Activated naive CD8-positive, alpha-beta T cell treated with anti-CD3 and anti-CD28 coated beads, Interleukin-2, amount 50 U/mL, for 24 hours (primary cell): Measurements from ENCODE around the gene MTFMT.
A peak's percentile ranks its signal among the peaks of the same experiment; 100 is the strongest.

ENCODE experiments used
- ATAC-seq: fragments of 150-1000 bp; cut with Tn5 transposase; one replicate; pipeline ENCODE4 v1.10.0; 2021
- DNase-seq: peaks from one replicate; pipeline ENCODE4 v3.0.0; 2021
- H3K27ac Mint-ChIP-seq: one replicate; pipeline ENCODE4 v1.8.0; 2021; ENCODE audit warnings: mild to moderate bottlenecking, mixed read lengths
- H3K27me3 Mint-ChIP-seq: one replicate; pipeline ENCODE4 v1.8.0; 2021; ENCODE audit warnings: mixed read lengths
- H3K36me3 Mint-ChIP-seq: one replicate; pipeline ENCODE4 v1.8.0; 2021; ENCODE audit warnings: low read depth, mixed read lengths
- H3K4me1 Mint-ChIP-seq: one replicate; pipeline ENCODE4 v1.8.0; 2021; ENCODE audit warnings: mixed read lengths
- H3K4me3 Mint-ChIP-seq: one replicate; pipeline ENCODE4 v1.8.0; 2021; ENCODE audit warnings: mild to moderate bottlenecking, moderate library complexity, mixed read lengths
- H3K9me3 Mint-ChIP-seq: one replicate; pipeline ENCODE4 v1.8.0; 2021; ENCODE audit warnings: mixed read lengths

Gene MTFMT

GRCh38 chr15:64991536-64992135 lies 37.8 kb downstream of the MTFMT start:
- Mint-ChIP-seq H3K4me1 (peaks cover 39% of the 10 kb centered on the region), H3K4me3 (no peak overlapping the region), H3K27me3 (no peaks in the 10 kb centered on the region), H3K27ac (no peak overlapping the region), H3K9me3 (no peaks in the 10 kb centered on the region), H3K36me3 (peaks cover 10% of the 10 kb centered on the region)
- DNase-seq (no peak), ATAC-seq (no peak)

DNA sequence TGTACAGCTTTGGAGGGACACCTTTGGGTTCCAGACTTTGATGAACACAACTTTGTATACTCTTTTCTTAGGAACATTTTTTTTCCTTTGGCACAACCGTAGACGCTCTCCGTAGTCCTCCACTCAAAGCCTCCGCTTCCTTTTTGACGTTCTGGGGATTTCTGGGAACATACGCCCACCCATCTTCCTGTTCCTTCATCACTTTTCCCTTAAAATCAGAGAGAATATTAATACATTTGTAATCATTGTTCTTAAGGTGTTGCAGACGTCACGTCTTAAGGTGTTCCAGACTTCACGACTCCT lies 39.3 kb downstream of the MTFMT start:
- Mint-ChIP-seq H3K9me3 (no peaks in the 10 kb centered on the region), H3K27ac (peak overlapping the region; percentile 86), H3K27me3 (no peaks in the 10 kb centered on the region), H3K4me1 (peaks cover 46% of the 10 kb centered on the region), H3K4me3 (peak overlapping the region; percentile 100), H3K36me3 (peaks cover 17% of the 10 kb centered on the region)
- ATAC-seq = no peak
- DNase-seq = no peak

- H3K4me3 Mint-ChIP-seq = peak within 1 kb of the TSS; percentile 100
- DNase-seq (peak; percentile 96), ATAC-seq (peak; percentile 98)
- peaks cover 52% of the 10 kb centered on the region for H3K4me1 Mint-ChIP-seq
- H3K9me3 Mint-ChIP-seq = no peaks in the 10 kb centered on the region
- H3K36me3 Mint-ChIP-seq = peaks cover 20% of the 10 kb centered on the region
- H3K27ac Mint-ChIP-seq = peak within 1 kb of the TSS; percentile 94
- no peaks in the 10 kb centered on the region for H3K27me3 Mint-ChIP-seq
Measured at GRCh38 chr15:64989416-64990167, 39.8 kb downstream of the MTFMT start, which contains the start of gene SPG21. TSS of gene SPG21 (minus strand) at chr15:64989914. CDS start at chr15:64983569, 6,345 bp downstream.

- H3K27ac Mint-ChIP-seq = no peak overlapping the region
Measured at GRCh38 chr15:64987136-64987535, 42.3 kb downstream of the MTFMT start.

DNA sequence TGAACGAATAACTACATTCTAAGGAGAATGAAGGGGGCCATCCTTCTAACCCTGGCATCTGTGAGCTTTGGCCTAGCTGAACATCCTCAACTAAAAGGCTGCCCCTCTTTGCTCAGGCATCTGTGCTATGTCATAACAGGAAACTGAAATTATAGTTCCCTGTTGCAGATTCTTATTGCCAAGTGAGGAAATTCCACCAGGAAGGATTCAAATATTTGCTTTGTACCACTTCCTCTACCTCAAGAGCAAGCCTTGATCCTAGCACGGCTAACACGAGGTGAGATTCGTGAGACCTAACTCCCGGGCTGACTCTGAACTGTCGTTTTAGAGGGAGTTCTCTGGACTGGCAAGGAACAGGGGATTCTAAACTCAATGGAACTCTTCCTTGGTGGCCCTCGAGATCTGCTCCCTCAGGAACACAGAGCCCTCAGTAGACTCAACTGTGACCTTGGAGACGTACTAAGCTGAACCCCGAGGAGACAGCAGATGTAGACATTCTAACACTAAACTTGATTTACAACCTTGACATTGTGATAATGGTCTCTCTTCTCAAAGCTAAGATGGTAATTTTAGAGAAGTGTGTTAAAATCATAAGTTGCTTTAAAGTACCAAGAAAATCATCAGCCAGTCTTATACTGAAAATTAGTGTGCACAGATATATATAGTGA lies 43.9 kb downstream of the MTFMT start:
- no peaks in the 10 kb centered on the region for H3K27me3 Mint-ChIP-seq
- peaks cover 31% of the 10 kb centered on the region for H3K36me3 Mint-ChIP-seq
- no peak for DNase-seq
- ATAC-seq = no peak
- H3K27ac Mint-ChIP-seq = peak overlapping the region; percentile 60
- H3K4me1 Mint-ChIP-seq = peaks cover 49% of the 10 kb centered on the region
- no peak overlapping the region for H3K4me3 Mint-ChIP-seq
- no peaks in the 10 kb centered on the region for H3K9me3 Mint-ChIP-seq

More at GRCh38 chr15:64987136-64987535, 42.3 kb downstream of the MTFMT start:
- no peaks in the 10 kb centered on the region for H3K27me3 Mint-ChIP-seq
- DNase-seq (no peak), ATAC-seq (no peak)
- peak overlapping the region; percentile 13 for H3K4me3 Mint-ChIP-seq
- peaks cover 54% of the 10 kb centered on the region for H3K4me1 Mint-ChIP-seq
- H3K9me3 Mint-ChIP-seq = no peaks in the 10 kb centered on the region
- peaks cover 28% of the 10 kb centered on the region for H3K36me3 Mint-ChIP-seq

DNA sequence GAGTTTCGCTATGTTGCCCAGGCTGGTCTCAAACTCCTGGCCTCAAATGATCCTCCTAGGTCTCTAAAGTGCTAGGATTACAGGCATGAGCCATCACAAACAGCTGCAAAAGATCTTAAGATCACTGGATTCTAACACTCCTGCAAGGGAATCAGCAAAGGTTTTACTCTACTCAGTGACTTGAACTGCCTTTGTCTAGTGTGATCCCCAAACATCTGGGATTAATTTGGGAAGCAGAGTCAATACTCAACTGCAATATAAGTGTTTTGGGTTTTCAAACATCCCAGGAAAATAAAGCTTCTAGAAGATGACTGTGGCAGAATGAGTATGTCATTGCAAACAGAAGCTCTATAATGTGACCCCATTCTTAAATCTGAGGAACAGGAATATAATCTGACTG lies 47.0 kb downstream of the MTFMT start:
- H3K27ac Mint-ChIP-seq = no peak overlapping the region

DNA sequence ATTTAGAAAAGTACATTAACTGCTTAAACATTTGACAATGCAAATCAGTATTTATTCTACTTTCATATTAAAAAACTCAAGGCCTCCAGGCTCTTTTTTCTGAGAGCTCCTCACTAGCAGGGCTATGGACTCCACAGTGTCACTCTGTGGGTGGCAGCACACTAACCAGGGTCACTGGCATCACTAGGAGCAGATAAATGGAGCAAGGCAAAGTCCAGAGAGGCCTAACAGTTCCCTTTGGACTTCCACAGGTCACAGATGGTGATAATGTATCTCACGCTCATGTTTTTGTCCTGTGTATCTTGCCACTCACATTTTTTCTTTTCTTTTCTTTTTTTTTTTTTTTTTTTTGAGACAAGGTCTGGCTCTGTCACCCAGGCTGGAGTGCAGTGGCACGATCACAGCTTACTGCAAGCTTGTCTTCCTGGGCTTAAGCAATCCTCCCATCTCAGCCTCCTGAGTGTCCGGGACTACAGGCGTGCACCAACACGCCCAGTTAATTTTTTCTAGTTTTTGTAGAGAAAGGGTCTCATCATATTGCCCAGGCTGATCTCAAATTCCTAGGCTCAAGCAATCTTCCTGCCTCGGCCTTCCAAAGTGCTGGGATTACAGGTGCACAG lies 47.5 kb downstream of the MTFMT start:
- DNase-seq = no peak
- Mint-ChIP-seq H3K27ac (no peak overlapping the region), H3K27me3 (no peaks in the 10 kb centered on the region), H3K36me3 (peaks cover 39% of the 10 kb centered on the region), H3K9me3 (no peaks in the 10 kb centered on the region), H3K4me3 (no peak overlapping the region), H3K4me1 (peaks cover 23% of the 10 kb centered on the region)
- ATAC-seq = no peak

More for the DNA sequence above, 47.0 kb downstream of the MTFMT start:
- DNase-seq (no peak), ATAC-seq (no peak)
- Mint-ChIP-seq H3K36me3 (peaks cover 41% of the 10 kb centered on the region), H3K4me3 (no peak overlapping the region), H3K27me3 (no peaks in the 10 kb centered on the region), H3K9me3 (no peaks in the 10 kb centered on the region), H3K4me1 (peaks cover 29% of the 10 kb centered on the region)

DNA sequence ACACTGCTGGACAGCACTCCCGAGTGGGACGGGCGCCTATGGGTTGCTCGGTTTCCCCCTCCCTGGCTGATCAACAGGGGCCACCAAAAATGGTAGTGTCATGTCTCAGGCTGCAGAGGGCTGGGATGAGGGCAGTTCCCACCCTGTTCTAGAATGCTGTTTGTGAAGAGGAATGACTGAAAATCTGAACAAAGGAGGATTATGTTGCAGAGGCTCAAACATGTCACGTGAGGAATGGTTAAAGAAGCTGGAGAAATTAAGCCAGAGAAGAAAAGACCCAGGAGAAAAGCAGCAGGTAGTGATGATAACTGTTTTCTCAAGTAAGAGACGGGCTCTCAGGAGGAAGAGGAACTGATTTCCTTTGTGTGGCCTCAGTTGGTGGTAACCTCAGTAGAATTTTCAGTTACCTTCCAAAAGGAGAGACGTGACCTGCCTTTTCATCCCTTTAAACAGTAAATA lies 50.2 kb downstream of the MTFMT start:
- Mint-ChIP-seq H3K36me3 (peaks cover 38% of the 10 kb centered on the region), H3K27me3 (no peaks in the 10 kb centered on the region), H3K4me3 (no peak overlapping the region), H3K9me3 (no peaks in the 10 kb centered on the region), H3K4me1 (peaks cover 11% of the 10 kb centered on the region), H3K27ac (no peak overlapping the region)
- ATAC-seq (no peak), DNase-seq (no peak)

DNA sequence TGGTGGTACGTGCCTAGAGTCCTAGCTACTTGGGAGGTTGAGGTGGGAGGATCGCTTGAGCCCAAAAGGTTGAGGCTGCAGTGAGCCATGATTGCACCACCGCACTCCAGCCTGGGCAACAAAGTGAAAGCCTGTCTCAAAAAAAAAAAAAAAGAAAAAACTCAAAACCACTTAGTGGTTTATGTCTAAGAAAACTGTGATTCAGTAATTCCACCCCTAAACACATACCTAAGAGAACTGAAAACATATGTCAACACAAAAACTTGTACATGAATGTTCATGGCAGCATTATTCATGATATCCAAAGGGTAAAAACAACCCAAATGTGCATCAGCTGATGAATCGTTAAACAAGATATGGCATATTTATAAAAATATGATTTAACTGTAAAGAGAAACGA lies 54.0 kb downstream of the MTFMT start:
- peak; percentile 24 for ATAC-seq

GRCh38 chr15:64970698-64971097 lies 58.7 kb downstream of the MTFMT start:
- H3K36me3 Mint-ChIP-seq = peaks cover 38% of the 10 kb centered on the region
- no peak overlapping the region for H3K4me3 Mint-ChIP-seq
- no peaks in the 10 kb centered on the region for H3K27me3 Mint-ChIP-seq
- DNase-seq (no peak), ATAC-seq (no peak)
- peaks cover 4% of the 10 kb centered on the region for H3K4me1 Mint-ChIP-seq
- H3K27ac Mint-ChIP-seq = no peak overlapping the region
- no peaks in the 10 kb centered on the region for H3K9me3 Mint-ChIP-seq

More for the DNA sequence above, 54.0 kb downstream of the MTFMT start:
- Mint-ChIP-seq H3K4me3 (no peak overlapping the region), H3K36me3 (peaks cover 44% of the 10 kb centered on the region), H3K9me3 (no peaks in the 10 kb centered on the region), H3K27me3 (no peaks in the 10 kb centered on the region), H3K4me1 (peaks cover 6% of the 10 kb centered on the region), H3K27ac (peak overlapping the region; percentile 54)
- DNase-seq = no peak

DNA sequence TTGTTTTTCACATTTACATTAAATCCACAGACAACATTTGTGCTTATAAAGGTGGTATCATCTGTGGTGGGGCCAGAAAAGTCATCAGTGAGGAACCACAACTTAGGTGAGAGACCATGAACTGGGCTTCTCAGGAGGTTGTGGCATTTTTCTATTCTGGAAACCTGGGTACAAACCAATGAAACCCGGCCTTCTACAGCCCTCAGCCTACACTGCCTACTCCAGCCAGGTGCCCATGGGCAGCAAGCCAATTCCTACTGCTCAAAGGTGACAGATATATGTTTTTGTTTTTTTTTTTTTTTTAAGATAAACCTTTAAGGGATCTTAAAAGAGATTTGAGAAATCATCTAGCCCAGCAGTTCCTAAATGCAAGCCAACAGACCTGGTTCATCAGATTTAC lies 60.0 kb downstream of the MTFMT start:
- ATAC-seq (no peak), DNase-seq (no peak)
- H3K36me3 Mint-ChIP-seq = peaks cover 39% of the 10 kb centered on the region
- H3K9me3 Mint-ChIP-seq = no peaks in the 10 kb centered on the region
- H3K4me3 Mint-ChIP-seq = no peak overlapping the region
- H3K27ac Mint-ChIP-seq = no peak overlapping the region
- no peaks in the 10 kb centered on the region for H3K4me1 Mint-ChIP-seq
- no peaks in the 10 kb centered on the region for H3K27me3 Mint-ChIP-seq

DNA sequence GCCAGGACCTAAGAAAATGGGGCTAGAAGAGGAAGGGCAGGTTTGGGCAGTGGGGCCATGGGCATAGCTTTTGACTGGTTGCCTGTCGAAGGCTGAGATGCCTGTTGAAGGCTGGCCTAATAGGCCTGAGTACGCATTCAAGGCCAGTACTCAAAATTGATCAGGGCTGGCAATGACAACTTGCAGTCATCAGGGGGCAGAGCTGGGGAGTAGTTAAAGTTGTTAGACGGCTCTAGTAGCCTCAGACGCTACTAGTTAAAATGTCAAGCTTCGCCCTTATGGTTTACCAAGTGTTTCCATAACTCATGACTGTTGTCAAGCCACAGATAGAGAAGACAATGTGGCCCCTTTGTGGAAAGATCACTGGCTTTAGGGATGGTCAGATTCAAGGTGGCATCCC lies 68.4 kb downstream of the MTFMT start:
- peaks cover 54% of the 10 kb centered on the region for H3K36me3 Mint-ChIP-seq
- no peaks in the 10 kb centered on the region for H3K27me3 Mint-ChIP-seq
- peaks cover 2% of the 10 kb centered on the region for H3K4me1 Mint-ChIP-seq
- no peak overlapping the region for H3K27ac Mint-ChIP-seq
- no peaks in the 10 kb centered on the region for H3K9me3 Mint-ChIP-seq
- no peak overlapping the region for H3K4me3 Mint-ChIP-seq
- ATAC-seq (peak; percentile 69), DNase-seq (no peak)

DNA sequence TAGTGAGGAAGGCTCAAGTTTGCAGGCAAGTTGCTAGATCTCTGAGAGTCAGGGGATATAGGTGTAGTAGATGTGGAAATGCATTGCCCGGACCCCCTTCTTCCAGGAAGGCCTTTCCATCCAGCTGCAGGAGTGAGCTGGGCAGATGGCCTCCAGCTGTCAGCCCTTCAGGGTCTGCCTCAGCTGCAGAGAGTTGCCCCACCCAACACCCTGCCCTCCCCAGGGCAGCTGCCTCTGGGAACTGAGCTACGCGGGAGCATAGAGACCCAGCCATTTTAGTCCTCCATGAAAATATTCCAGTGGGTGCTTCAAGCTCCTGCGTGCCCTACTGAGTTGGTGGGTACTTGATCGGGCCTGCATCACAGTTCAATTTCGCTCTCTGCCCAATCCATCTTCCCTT lies 69.3 kb downstream of the MTFMT start:
- ATAC-seq (no peak), DNase-seq (no peak)
- Mint-ChIP-seq H3K27ac (peak overlapping the region; percentile 52), H3K36me3 (peaks cover 55% of the 10 kb centered on the region), H3K4me1 (peaks cover 2% of the 10 kb centered on the region), H3K27me3 (no peaks in the 10 kb centered on the region), H3K9me3 (no peaks in the 10 kb centered on the region), H3K4me3 (no peak overlapping the region)

- Mint-ChIP-seq H3K4me3 (no peak overlapping the region), H3K27me3 (no peaks in the 10 kb centered on the region), H3K36me3 (peaks cover 47% of the 10 kb centered on the region), H3K4me1 (peaks cover 8% of the 10 kb centered on the region), H3K9me3 (no peaks in the 10 kb centered on the region), H3K27ac (no peak overlapping the region)
- DNase-seq = no peak
- no peak for ATAC-seq
Measured at GRCh38 chr15:64959128-64959527, 70.3 kb downstream of the MTFMT start.
